Left renal pelvis (tissue), 4 donors: ENCODE data around the gene VANGL1. TPM values are rescaled to one million over a fixed set of nuclear protein-coding genes. Genes with fewer than 3 reads are reported as not detected.

Experiments used
- DNase-seq, 4 donors: peaks; one replicate each; pipeline ENCODE4 v3.0.0-alpha.2; 2013; ENCODE audit warnings: low read depth in 4 of 4, low spot score in 3 of 4
- polyA plus RNA-seq, 4 donors: library from polyadenylated mRNA; unstranded; fragments of 120-200 nt; gene quantifications; one replicate each; pipeline ENCODE4 v1.2.1, GENCODE V29; 2013; ENCODE audit not compliant: insufficient read length in 4 of 4

Gene VANGL1
- polyA plus RNA-seq, 4 donors: 14.2 to 18.8 (median 16.2) TPM

GRCh38 chr1:115728341-115728740, 86.6 kb downstream of the VANGL1 start:
- no peak for DNase-seq

GRCh38 chr1:115729756-115730155, 88.0 kb downstream of the VANGL1 start:
- DNase-seq: no peak

GRCh38 chr1:115732316-115732715, 90.5 kb downstream of the VANGL1 start:
- DNase-seq: no peak

GRCh38 chr1:115740811-115741210, 99.0 kb downstream of the VANGL1 start:
- DNase-seq: no peak

GRCh38 chr1:115744646-115745275, 103.0 kb downstream of the VANGL1 start:
- DNase-seq: no peak

- DNase-seq: no peak
Measured at GRCh38 chr1:115746021-115746690, 104.4 kb downstream of the VANGL1 start.

Other genes starting within 250 kb of the VANGL1 start
- gene CASQ2, start 126.7 kb downstream of the VANGL1 start, polyA plus RNA-seq: under 1 TPM; 0.37 to 0.82 (median 0.46) TPM
- not detected for gene NHLH2, start 199.2 kb downstream of the VANGL1 start, polyA plus RNA-seq